Dermis blood vessel endothelial cell (primary cell): ENCODE data around the gene CIB2. TPM values are rescaled to one million over a fixed set of nuclear protein-coding genes. Genes with fewer than 3 reads are reported as not detected.
A peak's percentile ranks its signal among the peaks of the same experiment; 100 is the strongest.

ENCODE experiments used
- DNase-seq: peaks from one replicate; pipeline ENCODE4 v3.0.0; 2010
- total RNA-seq: library from RNA; depleted of rRNA; stranded (reverse); fragments of >200 nt; gene quantifications from 2 replicates; pipeline ENCODE4 v1.2.3, GENCODE V29; 2014

CIB2 gene
- total RNA-seq, 1 donor from 2014 or later = 1.5 TPM

- peak; percentile 98 for DNase-seq
Observed at GRCh38 chr15:78149068-78149804, 18.0 kb upstream of the CIB2 start, which contains the start of gene IDH3A. IDH3A (plus strand) TSS chr15:78149362; CDS start chr15:78149404, 42 bp downstream.

DNA sequence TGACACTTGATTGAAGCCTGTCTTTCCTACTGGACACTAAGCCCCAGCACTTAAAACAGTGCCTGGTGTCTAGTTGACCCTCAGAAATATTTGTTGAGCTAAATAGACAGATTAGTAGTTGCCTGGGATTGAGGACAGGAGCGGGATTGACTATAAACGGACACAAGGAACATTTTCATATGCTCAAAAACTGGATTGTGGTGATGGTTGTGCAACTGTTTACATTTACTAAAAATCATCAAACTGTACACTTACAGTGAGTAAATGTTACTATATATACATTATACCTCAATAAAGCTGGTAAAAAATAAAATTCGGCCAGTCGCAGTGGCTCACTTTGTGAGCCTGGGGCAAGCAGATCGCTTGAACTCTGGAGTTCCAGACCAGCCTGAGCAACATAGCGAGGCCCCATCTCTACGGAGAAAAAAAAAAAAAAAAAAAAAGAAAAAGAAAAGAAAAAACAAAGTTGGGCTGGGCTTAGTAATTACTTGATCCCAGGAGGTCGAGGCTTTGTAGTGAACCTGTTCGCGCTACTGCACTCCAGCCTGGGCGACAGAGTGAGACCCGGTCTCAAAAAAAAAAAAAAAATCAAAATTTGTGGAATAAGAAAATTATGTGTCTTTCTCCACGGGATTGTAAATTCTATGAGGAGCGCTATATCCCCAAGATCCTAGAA is 17.3 kb upstream of the CIB2 start:
- DNase-seq = no peak

- no peak for DNase-seq
Observed at GRCh38 chr15:78147566-78147965, 16.3 kb upstream of the CIB2 start.

GRCh38 chr15:78146425-78147154 is 15.3 kb upstream of the CIB2 start:
- DNase-seq = no peak

GRCh38 chr15:78142332-78142731 is 11.1 kb upstream of the CIB2 start:
- no peak for DNase-seq

DNA sequence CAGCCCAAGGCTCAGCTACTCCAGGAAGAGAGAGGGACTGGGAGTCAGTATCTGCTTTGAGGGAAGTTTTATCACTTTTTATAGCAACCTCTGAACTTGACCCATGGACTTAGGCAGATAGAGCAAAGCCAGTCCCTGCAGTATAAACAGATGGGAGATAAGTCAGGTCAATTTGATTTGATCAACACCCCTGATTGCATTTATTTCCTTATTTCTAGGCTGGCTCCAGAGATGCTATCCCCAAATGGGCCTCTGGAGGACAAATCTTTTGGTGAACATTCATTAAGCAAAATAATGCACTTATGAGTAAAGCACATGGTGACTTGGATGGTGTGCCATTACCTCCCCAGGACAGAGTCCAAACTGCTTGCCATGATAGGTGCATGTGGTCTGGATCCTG is 9.0 kb upstream of the CIB2 start:
- DNase-seq = no peak

DNA sequence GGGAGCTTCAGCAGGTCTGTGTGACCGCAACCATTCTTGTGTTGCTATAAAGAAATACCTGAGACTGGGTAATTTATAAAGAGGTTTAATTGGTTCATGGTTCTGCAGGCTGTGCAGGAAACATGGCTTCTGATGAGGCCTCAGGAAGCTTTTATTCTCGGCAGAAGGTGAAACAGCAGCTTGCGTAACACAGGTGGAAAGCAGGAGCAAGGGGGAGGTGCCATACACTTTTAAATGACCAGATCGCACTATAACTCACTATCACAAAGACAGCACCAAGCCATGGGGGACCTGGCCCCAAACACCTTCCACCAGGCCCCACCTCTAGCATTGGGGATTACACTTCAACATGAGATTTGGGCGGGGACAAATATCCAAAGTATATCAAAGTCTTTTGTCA is 8.3 kb upstream of the CIB2 start:
- no peak for DNase-seq

DNA sequence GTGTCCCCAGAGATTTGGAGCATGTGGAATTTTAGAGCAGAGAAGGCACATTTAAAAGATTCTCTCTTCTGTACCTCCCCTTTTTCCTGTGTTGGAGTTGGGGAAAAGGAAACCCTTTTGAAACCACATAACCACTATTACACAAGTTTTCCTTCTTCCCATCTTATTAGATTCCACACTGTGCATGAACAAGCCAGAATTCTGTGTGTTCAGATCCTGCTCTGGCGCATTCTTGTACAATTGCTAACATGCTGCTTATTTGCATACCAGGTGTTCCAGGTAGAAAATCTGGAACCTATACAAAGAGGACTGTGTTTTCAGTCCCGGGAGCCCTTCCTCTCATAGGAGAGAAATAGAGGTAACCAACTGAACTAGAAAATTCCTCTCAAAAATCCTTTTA is 2.6 kb upstream of the CIB2 start:
- DNase-seq = no peak

DNA sequence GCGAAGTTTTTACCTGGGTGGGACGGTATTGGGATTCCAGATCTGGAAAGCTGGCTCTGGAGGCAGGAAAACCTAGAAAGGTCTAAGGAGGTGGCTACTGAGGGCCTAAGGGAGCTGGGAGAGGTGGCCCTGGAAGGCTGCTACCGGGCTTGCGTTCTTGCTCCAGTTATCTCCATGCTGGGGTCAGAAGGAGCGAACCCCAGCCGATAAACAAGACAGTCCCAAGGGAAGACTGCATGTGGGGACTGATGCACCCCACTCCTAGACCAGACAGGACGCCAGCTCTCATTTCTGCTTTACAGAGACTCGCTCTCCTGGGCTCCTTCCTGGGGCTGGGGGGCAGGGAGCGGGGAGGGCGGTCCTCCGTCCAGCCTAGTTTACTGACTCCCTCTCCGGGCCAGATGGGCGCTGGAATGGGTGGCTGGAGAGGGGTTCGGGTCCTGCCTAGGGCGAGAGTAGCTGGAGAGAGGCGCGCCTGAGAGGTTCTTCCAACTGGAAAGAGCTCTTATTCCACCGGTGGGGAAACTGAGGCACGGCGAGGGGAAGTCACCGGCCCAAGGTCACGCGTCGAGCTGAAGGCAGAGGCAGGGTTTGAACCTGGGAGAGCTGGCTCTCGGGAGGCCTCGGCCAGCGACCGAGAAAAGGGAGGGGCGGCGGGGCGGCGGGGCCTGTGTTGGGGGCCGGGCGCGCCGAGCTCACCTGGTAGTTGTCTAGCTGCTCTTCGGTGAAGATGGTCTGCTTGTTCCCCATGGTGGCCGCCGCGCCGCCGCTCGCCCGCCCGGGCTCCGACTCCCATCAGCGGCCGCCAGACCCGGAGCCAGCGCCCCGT is 565 bp downstream of the CIB2 start:
- no peak for DNase-seq

DNA sequence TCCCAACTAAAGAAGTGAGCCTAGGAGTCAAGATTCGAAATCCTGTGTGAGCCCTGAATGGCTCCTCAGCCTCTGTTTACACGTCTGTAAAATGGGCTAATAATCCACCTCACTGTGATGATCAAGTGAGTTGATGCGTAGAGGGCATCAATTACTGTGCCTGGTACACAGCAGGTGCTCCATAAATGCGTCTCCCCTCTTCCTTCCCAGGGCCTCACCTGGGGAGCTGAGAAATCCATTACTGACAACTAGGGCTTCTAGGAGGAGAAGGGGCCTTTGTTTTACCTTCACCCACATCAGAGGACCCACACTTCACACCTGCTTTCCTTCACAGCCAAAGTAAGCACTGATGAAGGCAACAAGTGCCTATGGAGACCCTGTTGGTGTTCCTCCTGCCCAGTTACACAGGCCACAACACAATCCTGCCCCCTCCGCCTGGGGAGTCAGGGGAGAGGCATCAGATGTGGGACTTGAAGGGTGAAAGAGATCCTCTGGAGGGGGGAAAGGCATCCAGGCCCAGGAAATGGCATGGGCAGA is 1.4 kb downstream of the CIB2 start:
- no peak for DNase-seq

DNA sequence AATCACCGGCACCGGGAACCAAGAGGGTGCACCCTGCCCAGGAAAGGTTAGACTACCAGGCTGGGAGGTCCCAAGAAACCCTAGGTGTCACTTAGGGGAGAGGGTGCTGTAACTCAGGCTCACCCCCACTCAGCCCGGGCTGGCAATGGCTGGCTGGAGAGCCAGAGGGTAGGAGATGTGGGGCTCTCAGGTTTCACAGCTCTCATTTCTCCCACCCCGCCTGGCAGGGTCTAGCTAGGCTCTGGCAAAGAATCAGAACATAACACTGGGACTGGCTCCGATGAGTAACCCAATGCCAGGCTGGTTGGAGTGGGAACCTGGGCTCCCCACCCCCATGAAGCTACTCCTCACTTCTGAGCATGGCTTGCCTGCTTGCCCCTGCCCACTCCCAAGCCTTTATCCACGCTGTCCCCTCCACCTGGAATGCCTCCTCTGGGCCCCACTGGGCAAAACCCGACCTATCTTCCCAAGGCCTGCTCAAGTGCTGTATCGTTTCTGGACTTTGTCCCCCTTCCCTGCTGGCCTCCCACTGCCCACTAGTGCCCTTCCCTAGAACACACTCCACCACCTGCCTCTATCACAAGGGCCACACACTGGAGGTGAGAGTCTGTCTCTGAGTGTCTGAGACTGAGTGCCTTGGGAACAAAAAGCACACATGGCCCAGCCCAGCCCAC is 2.0 kb downstream of the CIB2 start:
- no peak for DNase-seq

GRCh38 chr15:78127882-78128281 is 3.4 kb downstream of the CIB2 start:
- no peak for DNase-seq

- DNase-seq = no peak
Observed at GRCh38 chr15:78125267-78125666, 6.0 kb downstream of the CIB2 start.

GRCh38 chr15:78120523-78120922 is 10.7 kb downstream of the CIB2 start:
- no peak for DNase-seq

DNA sequence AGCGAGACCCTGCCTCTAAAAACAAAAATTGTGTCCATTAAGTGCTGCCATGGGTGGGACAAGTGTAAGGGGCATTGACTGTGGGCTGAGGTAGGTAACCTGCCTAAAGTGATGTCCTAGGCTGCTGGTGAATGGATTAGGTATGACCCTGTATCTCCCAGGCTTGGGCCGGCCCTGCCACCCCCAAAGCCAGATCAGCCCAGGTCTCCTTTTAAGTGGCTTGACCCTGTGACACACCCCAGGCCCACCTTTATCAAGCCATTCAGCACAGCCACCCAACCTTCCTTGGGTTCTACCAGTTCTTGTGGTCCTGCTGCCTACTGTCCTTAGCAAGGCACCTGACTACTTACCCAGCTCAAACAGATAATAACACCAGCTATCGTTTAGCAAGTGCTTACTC is 18.7 kb downstream of the CIB2 start:
- DNase-seq = no peak

- no peak for DNase-seq
Observed at GRCh38 chr15:78111788-78112187, 19.5 kb downstream of the CIB2 start.

DNA sequence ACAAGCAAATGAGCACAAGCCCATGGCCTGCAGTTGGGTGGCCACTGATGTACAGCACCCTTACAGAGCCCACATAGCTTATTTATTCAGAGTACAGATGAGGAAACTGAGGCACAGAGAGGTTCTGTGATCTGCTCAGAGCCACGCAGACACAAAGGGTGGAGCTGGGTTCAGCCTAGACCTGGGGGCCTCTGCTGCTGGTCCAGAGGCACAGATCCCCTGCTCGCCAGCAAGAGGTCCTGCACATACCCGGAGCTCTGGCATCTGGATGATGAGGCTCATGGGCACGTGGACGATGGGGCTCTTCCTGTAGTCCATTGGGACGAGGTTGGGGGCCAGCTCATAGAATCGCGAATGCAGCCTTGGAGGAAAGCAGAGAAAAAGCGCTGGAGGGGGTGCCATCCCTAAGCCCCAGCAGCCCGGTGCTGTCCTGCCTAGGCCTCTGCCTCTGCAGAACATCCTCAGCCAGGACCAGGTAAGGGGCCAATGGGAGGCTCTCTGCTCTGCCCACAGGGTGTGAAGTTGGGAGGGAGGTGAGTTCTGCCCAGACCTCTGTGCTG is 20.2 kb downstream of the CIB2 start:
- no peak for DNase-seq

GRCh38 chr15:78110096-78110495 is 21.1 kb downstream of the CIB2 start:
- DNase-seq = no peak

- no peak for DNase-seq
Observed at GRCh38 chr15:78109156-78109555, 22.1 kb downstream of the CIB2 start.

DNA sequence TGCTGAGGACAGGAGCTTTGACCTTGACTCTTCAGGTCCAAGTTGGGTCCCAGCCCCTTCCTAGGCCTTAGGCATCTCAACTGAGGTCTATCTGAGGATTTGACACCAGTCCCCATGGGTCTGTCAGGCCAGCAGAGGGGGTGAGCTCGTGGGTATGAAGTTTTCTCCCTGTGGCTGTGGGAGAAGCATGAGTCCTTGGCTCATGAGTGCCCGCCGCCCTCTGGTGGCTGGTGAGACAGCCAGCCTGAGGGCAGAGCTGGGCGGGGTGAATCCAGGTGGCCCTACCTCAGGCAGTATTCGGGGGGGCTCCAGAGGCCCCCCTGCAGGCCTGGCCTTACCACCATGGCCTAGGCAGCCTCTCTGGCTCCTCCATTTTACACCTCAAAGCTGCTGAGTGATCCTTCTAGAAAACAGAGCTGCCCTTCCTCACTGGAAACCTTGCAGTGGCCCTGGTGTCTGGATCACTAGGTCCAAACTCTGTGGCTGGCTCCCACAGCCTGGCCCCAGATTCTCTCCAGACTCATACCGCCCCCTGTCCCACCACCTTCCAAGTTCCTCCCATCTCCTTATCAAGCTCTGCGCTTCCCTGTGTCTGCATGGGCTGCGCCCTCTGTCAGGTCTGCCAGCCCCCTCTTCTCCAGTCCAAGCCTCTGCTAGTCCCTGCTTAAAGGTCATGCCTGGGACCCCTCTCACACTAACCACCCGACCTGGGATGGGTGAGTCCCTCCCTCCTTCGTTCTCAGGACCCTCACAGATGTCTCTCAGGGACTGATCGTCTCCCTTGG is 22.8 kb downstream of the CIB2 start:
- DNase-seq = peak; percentile 94

DNA sequence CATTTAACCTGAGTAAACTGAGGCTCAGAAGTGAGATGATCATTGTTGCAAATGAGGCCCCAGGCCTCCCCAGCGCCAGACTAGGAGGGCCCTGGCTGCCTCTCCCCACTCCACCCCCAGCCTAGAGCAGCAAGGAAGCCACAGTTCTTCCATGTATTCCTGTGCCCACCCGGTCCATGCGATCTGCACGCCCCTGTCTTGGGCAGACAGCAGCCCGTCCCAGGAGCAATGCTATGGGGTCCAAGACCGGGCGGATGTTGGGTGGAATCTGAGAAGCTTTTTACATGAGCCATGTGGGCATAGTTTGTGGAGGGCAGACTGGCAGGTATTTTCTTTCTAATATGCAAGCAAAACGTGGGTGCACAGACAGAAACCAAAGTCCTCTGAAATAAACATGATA is 23.8 kb downstream of the CIB2 start:
- DNase-seq = no peak
